Measurements from ENCODE around the gene CA4.

DNA sequence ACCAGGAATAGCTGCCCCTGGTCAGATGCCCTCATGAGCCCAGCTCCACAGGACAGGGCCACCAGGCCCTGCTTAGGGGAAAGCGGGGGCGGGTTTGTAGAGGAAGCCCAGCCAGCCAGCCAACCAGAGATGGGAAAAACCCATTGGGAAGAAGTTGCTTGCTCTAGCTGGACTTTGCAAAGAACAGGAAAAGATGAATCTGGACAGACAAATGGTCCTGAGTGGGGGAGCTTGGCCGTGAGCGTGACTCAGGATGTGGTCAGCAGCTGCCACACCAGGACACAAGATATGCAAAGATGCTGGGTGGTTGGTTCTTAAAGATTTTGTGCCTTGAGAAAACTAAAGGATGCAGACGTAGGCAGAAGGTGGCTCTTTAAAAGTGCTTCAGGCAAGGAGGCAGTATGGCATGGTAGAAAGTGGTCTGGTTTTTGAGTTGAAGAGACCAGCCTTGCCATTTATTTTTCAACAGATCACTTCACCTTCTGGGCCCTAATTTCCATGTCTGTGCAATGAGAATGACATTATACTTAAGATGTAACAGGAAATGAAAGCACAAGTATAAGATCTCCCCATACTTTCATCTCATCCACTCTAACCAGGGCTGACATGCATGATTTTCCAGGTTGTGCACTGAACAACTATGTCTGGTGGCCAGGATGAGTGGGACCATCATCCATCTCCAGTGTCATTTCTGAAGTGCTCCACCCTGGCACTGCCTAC, 43.3 kb upstream of the CA4 start:
- TF ChIP-seq, protein P1, sequence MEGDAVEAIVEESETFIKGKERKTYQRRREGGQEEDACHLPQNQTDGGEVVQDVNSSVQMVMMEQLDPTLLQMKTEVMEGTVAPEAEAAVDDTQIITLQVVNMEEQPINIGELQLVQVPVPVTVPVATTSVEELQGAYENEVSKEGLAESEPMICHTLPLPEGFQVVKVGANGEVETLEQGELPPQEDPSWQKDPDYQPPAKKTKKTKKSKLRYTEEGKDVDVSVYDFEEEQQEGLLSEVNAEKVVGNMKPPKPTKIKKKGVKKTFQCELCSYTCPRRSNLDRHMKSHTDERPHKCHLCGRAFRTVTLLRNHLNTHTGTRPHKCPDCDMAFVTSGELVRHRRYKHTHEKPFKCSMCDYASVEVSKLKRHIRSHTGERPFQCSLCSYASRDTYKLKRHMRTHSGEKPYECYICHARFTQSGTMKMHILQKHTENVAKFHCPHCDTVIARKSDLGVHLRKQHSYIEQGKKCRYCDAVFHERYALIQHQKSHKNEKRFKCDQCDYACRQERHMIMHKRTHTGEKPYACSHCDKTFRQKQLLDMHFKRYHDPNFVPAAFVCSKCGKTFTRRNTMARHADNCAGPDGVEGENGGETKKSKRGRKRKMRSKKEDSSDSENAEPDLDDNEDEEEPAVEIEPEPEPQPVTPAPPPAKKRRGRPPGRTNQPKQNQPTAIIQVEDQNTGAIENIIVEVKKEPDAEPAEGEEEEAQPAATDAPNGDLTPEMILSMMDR (tag by site-specific recombination; IDR thresholded peaks at IDR 0.05) = no peak
- TF ChIP-seq ZNF510 (tag by site-specific recombination; IDR thresholded peaks at IDR 0.05; ENCODE audit: insufficient replicate concordance) (no peak), ZBTB8A (tag by site-specific recombination; IDR thresholded peaks at IDR 0.05) (no peak)

Measured in HEK293 (cell line).